Activated CD8-positive, alpha-beta memory T cell treated with anti-CD3 and anti-CD28 coated beads for 36 hours (primary cell): ENCODE measurements around the gene AMBRA1. TPM values are rescaled to one million over a fixed set of nuclear protein-coding genes. Genes with fewer than 3 reads are reported as not detected.

Experiments
- CTCF ChIA-PET: fragments of 350-600 bp; sonication (Branson Sonifier 250); formaldehyde crosslinking; loops from one replicate; lab custom pipeline; 2021; ENCODE audit warnings: antibody characterized with exemption; lab: Charles Lee
- POLR2A ChIA-PET: fragments of 350-600 bp; sonication (Branson Sonifier 250); formaldehyde crosslinking; loops from one replicate; lab custom pipeline; 2021; ENCODE audit warnings: antibody characterized with exemption; lab: Charles Lee
- total RNA-seq, 2 experiments: library from RNA; stranded (reverse); gene quantifications; one replicate each; pipeline ENCODE4 v1.2.3, GENCODE V29; 2021

The AMBRA1 gene
- total RNA-seq, 2 experiments from 2014 or later: 28.7 to 28.9 TPM

DNA sequence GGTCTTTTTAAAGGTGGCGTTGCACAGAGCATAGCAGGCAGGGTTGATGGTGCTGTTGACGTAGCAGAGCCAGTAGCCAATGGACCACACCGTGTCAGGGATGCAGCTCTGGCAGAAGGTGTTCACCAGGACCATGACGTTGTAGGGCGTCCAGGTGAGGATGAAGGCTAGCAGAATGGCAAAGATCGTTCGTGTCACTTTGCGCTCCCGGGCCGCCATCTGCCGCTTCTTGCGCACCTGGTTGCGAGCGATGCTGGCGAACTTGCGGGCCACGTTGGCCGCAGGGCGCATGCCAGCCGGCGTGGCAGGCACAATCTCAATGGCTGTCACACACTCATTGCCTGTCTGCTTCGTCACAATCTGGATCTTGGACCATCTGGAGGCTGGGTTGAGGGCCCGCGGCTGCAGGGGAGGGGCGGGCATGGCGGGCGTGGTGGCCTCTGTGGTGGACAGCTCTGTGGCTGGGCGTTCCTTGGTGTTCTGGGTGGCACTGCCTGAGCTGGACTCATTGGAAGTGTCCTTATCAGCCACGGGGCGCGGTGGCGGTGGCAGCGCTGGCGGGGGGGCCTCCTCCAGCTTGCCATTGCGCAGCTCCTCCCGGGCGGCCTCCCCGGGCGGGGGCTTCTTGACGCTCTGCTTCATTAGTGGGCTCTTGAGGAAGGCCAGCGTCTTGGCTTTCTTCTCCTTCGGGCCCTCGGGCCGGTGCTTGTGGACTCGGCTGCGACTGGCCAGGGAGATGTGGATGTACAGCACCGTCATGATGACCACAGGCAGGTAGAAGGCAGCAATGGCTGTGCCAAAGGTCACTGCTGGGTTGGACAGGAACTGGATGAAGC is 208.4 kb downstream of the AMBRA1 start:
- CTCF ChIA-PET: no interaction called here

DNA sequence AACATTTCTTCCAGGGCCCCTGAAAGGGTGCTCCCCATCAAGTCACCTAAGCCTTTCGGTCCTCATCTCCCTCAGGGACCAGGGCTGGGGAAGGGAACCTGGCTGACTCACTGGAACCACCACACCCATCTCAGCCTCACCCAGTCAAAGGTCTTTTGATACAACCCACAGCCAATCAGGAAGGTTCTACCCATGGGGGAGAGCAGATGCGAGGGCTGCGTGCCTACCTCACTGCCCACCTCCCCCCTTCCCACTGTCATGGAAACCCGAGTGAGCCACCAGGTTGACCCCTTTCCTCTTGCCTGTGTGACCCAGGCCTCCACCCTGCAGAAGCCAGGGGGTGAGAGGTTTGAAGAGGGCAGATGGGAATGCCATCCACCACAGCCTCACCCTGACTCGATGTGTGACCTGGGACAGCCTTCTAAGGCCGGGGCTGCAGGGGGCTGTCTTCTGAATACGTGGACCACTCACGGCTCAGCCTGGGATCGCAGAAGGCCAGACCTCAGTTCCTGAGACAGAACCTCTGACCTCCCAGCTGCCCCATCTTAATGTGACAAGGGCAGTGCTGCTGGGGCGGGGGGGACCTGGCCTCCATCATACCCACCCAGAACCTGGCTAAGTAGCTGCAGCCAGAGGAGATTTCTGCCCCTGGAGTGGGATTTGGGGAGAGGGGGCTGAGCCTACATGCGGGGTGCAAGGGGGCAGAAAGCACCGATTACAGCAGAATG is 209.7 kb downstream of the AMBRA1 start:
- POLR2A ChIA-PET: no interaction called here
- CTCF ChIA-PET: interaction anchor here (1.1 kb wide), 1 partner anchor 8 kb away, joined by 3 read pairs; the partner anchor contains the start of gene CHRM4

More for the DNA sequence above, 208.4 kb downstream of the AMBRA1 start:
- POLR2A ChIA-PET: no interaction called here

DNA sequence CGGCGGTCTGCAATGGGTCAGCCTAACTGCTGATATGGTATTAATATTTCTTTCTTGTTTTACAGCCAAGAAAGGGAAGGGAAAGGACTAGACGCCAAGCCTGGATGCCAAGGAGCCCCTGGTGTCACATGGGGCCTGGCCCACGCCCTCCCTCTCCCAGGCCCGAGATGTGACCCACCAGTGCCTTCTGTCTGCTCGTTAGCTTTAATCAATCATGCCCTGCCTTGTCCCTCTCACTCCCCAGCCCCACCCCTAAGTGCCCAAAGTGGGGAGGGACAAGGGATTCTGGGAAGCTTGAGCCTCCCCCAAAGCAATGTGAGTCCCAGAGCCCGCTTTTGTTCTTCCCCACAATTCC is 210.4 kb downstream of the AMBRA1 start:
- CTCF ChIA-PET: interaction anchor here (1.1 kb wide), 1 partner anchor 8 kb away, joined by 3 read pairs; the partner anchor contains the start of gene CHRM4
- POLR2A ChIA-PET: interaction anchor here (0.6 kb wide), 1 partner anchor 105 kb away, joined by 3 read pairs; no protein-coding TSS in a partner anchor

DNA sequence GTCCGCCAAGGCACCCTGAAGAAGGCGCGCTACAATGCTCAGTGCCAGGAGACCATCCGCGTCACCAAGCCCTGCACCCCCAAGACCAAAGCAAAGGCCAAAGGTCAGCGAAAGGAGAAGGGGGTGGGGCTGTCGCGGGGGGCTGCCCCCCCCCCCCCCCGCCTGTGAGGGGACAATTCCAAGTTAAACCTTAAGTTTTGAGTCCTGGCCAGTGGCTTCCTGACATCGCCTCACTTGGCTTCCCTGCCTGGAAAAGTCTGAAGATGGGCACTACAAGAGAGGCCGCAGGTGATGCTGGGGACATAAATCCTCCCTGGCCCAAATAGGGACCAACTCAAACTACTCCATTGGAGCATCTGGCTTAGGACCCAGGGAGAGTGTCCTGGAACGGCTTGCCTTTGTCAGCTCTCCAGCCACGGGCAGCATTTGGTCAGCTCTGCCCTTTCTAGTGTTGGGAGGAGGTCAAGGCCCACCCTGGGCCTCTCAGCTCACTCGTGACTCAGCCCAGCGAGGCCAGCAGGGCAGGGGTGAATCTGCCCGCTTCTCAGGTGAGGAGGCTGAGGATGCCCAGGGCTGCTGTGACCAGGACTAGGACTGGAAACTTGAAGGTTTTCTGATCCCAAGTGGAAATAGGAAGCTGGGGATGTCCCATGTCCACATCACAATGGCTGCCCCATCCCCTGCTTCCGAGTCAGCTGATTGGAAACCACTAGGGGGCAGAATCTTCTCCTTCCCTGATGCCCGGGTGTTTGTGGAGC is 211.0 kb downstream of the AMBRA1 start:
- ChIA-PET POLR2A (interaction anchor here (0.6 kb wide), 1 partner anchor 105 kb away, joined by 3 read pairs; no protein-coding TSS in a partner anchor), CTCF (interaction anchor here (1.1 kb wide), 1 partner anchor 9 kb away, joined by 3 read pairs; the partner anchor contains the start of gene CHRM4)

DNA sequence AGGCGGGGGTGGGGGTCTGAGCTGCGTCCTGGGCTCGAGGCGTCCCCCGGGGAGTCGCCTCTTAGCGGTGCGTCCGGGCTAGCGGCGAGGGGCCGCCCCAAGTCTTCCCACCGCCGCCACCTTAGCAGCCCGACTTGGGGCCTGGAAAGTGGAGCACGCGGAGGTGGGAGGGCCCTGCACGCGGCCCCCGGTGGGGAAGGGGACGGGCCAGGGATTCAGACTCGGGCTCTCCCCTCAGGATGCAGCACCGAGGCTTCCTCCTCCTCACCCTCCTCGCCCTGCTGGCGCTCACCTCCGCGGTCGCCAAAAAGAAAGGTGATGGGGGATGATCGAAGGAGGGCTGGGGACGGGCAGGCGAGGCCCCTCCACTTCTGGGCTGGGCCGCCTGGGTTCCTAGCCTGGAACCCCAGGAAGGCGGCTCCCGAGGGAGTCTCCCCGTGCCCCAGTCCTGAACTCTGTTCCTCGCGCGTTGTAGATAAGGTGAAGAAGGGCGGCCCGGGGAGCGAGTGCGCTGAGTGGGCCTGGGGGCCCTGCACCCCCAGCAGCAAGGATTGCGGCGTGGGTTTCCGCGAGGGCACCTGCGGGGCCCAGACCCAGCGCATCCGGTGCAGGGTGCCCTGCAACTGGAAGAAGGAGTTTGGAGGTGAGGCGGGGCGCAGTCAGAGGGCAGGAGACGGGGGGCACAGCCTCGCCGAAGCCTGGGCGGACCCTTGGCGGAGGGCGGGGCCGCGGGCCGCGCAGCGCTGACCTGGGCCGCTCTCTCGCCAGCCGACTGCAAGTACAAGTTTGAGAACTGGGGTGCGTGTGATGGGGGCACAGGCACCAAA is 211.8 kb downstream of the AMBRA1 start:
- POLR2A ChIA-PET: no interaction called here

DNA sequence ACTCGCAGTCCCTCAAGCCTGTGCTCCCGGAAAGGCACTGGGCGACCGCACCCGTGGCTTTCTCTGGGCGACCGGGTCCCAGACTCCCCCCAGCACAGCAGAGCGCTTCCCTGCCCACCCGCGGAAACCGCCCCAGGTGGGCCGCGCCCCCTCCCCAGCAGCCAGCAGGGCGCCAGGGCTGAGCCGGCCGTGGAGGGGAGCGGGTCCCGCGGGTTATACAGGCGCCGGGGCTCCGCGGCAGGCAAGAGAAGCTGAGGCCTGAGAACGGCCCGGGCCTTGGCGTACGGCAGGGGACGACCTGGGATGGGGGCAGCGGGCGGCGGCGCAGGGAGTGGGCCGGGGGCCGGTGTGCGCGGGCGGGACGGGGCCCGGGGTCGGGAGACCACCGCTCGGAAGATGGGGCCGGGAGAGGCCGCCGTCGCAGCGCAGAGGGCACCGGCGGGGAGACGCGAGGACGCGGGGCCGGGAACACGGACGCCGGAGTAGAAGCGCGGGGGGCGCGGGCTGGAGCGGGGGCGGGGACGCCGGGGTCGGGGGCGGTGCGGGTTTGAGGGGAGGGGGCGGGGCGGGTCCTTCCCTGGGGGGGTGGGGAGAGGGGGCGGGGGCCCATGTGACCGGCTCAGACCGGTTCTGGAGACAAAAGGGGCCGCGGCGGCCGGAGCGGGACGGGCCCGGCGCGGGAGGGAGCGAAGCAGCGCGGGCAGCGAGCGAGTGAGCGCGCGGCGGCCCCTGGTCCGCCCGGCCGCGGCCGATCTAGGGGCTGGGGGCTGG is 212.6 kb downstream of the AMBRA1 start, which contains the start of gene MDK:
TSS of gene MDK (plus strand) at position 622 of the 771 bp plus-strand sequence. CDS start 389 bp downstream, outside the sequence.
- POLR2A ChIA-PET: interaction anchor here (0.7 kb wide), 1 partner anchor 123 kb away, joined by 3 read pairs; no protein-coding TSS in a partner anchor
- CTCF ChIA-PET: no interaction called here

More for the DNA sequence above, 211.8 kb downstream of the AMBRA1 start:
- CTCF ChIA-PET: no interaction called here

DNA sequence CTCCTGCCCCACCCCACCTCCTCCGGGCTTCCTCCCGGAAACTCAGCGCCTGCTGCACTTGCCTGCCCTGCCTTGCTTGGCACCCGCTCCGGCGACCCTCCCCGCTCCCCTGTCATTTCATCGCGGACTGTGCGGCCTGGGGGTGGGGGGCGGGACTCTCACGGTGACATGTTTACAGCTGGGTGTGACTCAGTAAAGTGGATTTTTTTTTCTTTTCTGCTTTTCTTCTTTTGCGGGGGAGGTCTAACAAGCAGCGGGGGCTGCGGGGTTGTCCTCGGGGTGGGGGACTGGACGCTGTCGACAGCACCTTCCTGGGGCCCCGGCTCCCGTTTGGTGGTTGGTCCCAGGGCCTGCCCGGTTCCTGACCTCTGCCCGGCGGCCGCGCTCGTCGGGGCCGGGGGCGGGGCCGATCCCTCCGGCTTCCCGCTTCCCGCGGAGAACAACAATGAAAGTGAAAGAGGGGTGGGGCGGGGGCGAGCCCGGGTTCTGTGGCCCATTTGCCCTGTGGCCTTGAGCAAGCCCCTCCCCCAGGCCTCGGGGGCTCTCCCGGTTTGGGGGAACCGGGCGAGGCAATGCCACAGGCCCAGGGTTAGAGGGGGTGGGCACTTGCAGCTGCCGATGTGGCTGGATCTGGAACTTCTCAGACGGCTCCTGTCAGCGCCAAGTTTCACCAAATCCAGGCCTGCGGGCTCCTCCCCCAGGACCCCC is 213.3 kb downstream of the AMBRA1 start:
- ChIA-PET CTCF (interaction anchor here (0.9 kb wide), 1 partner anchor 30 kb away, joined by 3 read pairs; no protein-coding TSS in a partner anchor), POLR2A (interaction anchor here (0.6 to 0.7 kb wide), 2 partner anchors 124 to 783 kb away, joined by 3 read pairs; no protein-coding TSS in a partner anchor)

DNA sequence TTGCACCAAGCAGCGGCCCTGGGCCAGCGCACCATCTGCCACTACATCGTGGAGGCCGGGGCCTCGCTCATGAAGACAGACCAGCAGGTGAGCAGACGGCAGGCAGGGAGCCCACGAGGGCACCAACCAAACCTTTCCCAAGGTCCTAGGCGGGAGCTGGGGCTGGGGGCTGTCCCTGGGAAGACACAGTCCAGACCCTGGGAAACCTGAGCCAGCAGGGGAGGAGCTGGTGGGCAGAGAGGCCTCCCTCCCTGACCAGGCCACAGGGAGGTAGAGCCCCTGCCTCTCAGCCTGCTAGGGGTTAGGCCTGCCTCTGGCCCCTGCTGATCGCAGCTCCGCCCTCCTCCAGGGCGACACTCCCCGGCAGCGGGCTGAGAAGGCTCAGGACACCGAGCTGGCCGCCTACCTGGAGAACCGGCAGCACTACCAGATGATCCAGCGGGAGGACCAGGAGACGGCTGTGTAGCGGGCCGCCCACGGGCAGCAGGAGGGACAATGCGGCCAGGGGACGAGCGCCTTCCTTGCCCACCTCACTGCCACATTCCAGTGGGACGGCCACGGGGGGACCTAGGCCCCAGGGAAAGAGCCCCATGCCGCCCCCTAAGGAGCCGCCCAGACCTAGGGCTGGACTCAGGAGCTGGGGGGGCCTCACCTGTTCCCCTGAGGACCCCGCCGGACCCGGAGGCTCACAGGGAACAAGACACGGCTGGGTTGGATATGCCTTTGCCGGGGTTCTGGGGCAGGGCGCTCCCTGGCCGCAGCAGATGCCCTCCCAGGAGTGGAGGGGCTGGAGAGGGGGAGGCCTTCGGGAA is 214.1 kb downstream of the AMBRA1 start:
- ChIA-PET CTCF (interaction anchor here (0.9 to 1.8 kb wide), 2 partner anchors 11 to 29 kb away, joined by 3 to 8 read pairs; no protein-coding TSS in a partner anchor), POLR2A (interaction anchor here (0.6 kb wide), 1 partner anchor 784 kb away, joined by 3 read pairs; no protein-coding TSS in a partner anchor)

DNA sequence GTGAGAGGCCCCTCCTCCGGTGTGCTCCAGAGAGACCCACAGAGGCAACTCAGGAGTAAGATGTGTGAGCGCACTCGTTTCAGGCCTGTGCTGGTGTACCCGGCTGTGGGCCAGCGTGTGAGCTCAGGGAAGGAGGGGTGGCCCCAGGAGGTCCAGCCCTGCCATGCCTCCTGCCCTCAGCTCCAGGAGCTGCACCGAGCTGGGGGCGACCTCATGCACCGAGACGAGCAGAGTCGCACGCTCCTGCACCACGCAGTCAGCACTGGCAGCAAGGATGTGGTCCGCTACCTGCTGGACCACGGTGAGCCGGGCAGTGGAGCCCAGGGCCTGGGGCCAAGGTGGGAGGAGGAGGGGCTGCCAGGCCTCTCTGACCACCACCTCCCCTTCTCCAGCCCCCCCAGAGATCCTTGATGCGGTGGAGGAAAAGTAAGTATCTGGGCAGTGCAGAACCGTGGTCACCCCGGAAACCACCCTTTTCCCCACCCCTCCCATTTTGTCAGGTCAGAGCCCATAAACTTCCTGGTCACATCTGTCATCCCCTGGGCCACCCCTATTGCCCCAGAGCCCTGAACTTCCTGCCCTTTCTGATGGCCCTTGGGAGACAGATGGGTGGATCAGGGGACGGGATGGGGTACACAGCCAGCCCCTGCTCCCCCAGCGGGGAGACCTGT is 214.9 kb downstream of the AMBRA1 start:
- CTCF ChIA-PET: interaction anchor here (1.4 to 1.8 kb wide), 3 partner anchors 10 to 13 kb away, joined by 3 to 10 read pairs (median 8); no protein-coding TSS in a partner anchor
- POLR2A ChIA-PET: no interaction called here

DNA sequence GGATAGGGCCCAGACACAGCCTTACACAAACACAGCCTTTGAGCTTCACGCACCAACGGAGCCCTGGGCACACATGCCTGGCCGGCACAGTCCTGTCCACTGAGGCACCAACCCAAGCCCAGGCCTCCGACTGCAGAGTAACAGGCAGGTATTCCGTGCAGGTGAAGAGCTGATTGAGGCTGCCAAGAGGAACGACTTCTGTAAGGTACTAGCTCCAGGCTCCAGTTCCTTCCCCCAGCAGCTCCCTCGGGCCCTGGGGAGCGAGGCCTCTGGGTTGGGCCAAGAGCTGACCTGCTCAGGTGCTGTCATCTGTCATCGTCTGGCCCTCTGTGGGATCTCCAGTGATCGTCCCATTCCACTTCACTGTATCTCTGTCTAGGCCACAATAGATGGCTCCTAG is 215.5 kb downstream of the AMBRA1 start:
- CTCF ChIA-PET: interaction anchor here (1.0 to 1.8 kb wide), 4 partner anchors 10 to 14 kb away, joined by 3 to 10 read pairs (median 6); no protein-coding TSS in a partner anchor
- POLR2A ChIA-PET: no interaction called here

DNA sequence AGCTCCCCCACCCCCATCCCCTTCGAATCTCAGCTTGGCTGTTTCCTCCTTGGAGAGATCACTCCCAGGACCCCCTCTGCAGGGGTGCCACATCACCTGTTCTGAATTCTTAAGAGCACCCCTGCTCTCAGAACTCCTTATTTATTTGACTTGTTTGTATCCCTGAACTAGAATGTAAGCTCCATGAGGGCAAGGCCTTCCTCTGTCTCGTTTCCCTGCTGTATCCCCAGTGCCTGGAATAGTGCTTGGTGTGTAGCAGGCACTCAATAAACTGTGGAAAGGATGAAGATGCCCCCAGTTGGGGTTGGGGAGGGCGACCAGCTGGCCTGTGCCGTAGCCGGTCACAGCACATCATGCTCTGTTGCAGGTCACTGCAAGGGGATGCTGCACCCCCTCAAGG is 216.0 kb downstream of the AMBRA1 start:
- ChIA-PET POLR2A (no interaction called here), CTCF (interaction anchor here (1.0 to 1.4 kb wide), 3 partner anchors 10 to 15 kb away, joined by 3 to 10 read pairs (median 3); no protein-coding TSS in a partner anchor)

DNA sequence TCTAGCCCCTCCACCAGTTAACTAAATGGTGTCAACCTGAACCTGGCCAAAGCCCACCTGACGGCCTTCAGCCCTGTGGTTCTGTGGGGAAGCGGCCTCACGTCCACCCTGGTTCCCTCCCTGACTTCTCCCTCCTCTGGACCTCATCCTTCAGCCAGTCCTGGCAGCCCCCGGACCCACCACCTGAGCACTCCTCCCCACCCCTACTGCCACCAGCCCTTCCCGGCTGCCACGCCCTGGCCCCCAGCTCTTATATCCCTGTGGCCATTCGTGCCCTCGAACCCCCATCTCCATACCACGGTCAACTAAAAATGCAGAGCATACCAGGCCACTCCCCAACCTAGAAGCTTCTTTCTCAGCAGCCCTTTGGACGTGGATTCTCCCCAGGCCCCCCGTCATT is 216.5 kb downstream of the AMBRA1 start:
- POLR2A ChIA-PET: no interaction called here
- CTCF ChIA-PET: interaction anchor here (1.0 kb wide), 1 partner anchor 9 kb away, joined by 3 read pairs; no protein-coding TSS in a partner anchor

DNA sequence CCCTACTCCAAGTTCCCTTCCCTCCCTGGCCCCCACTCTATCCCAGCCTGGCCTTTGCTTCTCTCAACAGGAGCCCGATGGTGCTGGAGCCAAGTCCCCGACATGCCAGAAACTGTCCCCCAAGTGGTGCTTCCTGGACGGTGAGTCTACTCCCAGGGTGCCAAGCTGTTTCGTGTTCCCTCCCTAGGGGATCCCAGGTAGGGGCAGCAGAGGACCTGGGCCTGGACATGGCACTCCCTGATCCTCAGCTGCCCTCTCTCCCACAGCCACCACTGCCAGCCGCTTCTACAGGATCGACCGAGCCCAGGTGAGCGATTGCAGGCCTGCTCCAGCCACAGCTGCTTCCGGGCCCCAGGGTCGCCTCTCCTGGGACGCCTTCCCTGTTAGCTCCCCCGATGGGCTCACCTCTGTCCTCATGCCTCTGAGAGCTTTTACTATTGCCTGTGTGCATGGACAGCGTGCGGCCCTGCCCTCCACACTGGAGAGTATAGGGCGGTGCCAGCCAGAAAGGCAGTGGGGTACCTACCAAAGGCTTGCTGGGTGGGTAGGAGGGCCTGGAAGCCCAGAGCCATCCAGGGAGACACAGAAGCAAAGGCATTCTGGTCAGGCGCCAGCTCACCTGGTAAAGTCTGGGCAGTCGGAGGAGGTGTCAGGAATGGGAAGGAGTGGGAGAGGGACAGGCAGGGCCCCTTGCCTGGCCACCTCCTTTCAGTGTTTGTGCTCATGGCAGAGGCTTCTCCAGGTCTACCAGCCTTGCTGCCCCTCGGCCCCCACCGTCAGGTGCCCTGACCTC is 217.4 kb downstream of the AMBRA1 start:
- POLR2A ChIA-PET: no interaction called here
- CTCF ChIA-PET: interaction anchor here (1.3 to 1.5 kb wide), 2 partner anchors 8 to 13 kb away, joined by 4 to 5 read pairs; no protein-coding TSS in a partner anchor
